ENCODE data around the gene CNTNAP2. TPM values are rescaled to one million over a fixed set of nuclear protein-coding genes. Genes with fewer than 3 reads are reported as not detected.
"Not testable (repeated sequence)": the region's sequence is repeated elsewhere in the genome, so short reads cannot be mapped to it uniquely, and the experiment has no call there.

Gene CNTNAP2
- total RNA-seq, 4 donors from 2014 or later, result 0.42 TPM; not detected in 3

DNA sequence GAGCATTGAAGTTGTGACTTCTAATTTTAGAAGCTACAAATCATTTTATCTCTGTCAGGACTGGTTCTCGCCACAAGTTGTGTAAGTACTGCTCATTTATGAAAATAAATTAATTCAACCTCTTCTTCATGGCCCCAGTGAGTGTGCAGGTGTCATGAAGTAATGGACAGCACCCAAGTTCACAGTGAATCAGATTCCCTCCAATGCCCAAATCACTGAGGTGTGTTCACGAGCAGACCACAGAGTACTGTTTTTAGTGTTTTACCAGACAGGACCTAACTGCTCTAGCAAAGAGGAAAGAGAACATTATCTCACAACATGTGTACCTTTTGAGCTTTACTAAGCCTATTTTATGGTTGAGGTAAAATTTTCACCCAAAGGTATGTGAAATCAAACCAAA, 980.0 kb downstream of the CNTNAP2 start:
- Histone ChIP-seq H3K4me3 (no peak overlapping the region), H3K27ac (no peak overlapping the region), H3K9me3 (peaks cover 0 to 5% (median 0%) of the 10 kb centered on the region in 4 donors), H3K36me3 (no peaks in the 10 kb centered on the region), H3K4me1 (no peaks in the 10 kb centered on the region), H3K27me3 (no peaks in the 10 kb centered on the region)
- WGBS, 2 donors, result 75 to 91% methylated on average over 2 of the region's 2 CpGs
- no peak for DNase-seq (ENCODE audit: low spot score in 2 of 2)
- no peak for TF ChIP-seq EP300 (IDR thresholded peaks at IDR 0.05)
- TF ChIP-seq, protein P1, sequence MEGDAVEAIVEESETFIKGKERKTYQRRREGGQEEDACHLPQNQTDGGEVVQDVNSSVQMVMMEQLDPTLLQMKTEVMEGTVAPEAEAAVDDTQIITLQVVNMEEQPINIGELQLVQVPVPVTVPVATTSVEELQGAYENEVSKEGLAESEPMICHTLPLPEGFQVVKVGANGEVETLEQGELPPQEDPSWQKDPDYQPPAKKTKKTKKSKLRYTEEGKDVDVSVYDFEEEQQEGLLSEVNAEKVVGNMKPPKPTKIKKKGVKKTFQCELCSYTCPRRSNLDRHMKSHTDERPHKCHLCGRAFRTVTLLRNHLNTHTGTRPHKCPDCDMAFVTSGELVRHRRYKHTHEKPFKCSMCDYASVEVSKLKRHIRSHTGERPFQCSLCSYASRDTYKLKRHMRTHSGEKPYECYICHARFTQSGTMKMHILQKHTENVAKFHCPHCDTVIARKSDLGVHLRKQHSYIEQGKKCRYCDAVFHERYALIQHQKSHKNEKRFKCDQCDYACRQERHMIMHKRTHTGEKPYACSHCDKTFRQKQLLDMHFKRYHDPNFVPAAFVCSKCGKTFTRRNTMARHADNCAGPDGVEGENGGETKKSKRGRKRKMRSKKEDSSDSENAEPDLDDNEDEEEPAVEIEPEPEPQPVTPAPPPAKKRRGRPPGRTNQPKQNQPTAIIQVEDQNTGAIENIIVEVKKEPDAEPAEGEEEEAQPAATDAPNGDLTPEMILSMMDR (IDR thresholded peaks at IDR 0.05), result no peak
- no peak for TF ChIP-seq POLR2A (IDR thresholded peaks at IDR 0.05)

DNA sequence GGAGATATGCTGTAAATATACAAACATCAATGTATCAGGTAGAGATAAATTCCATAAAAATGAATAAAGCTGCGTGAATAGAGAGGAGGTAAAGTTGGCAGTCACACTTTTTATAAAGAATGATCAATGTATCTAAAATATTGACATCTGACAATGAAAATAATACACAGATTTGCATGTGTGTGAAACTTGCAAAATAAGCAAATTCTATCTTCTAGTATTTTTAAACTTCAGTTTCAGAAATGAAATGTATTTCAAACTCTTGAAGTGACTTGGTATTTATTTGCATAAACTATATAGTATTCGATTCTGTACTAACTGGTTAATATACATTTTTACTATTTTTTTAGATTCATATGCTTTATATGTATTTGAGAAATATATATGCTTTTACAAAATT, 986.6 kb downstream of the CNTNAP2 start:
- H3K9me3 ChIP-seq, result peaks cover 0 to 5% (median 0%) of the 10 kb centered on the region in 4 donors
- H3K36me3 ChIP-seq, result no peaks in the 10 kb centered on the region
- no peak overlapping the region for H3K27ac ChIP-seq
- DNase-seq (ENCODE audit: low spot score in 2 of 2), result no peak
- no peaks in the 10 kb centered on the region for H3K27me3 ChIP-seq
- no peaks in the 10 kb centered on the region for H3K4me1 ChIP-seq
- 71 to 75% methylated on average over 2 of the region's 2 CpGs for WGBS, 2 donors
- TF ChIP-seq EP300 (IDR thresholded peaks at IDR 0.05) (no peak), POLR2A (IDR thresholded peaks at IDR 0.05) (no peak)
- TF ChIP-seq, protein P1 (IDR thresholded peaks at IDR 0.05), result no peak
- no peak overlapping the region for H3K4me3 ChIP-seq

DNA sequence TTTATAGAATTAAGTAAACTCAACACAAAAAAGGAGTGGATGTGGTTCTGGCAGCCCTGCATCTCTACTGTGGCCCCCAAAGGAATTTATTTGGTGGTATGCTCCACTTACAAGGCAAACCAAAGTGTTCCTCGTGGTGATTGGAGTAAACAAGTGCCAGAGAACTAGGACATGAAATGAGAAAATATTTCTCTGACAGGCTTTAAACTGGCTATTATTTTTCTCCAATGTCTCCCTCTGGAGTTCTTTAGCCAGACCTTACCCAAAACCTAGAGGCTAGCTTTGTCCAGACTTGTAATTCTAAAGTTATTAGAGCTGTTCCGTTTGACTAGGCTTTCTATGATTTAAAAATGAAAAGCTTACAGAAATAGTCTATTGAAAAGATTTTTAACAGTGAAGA, 990.1 kb downstream of the CNTNAP2 start:
- no peak for DNase-seq (ENCODE audit: low spot score in 2 of 2)
- Histone ChIP-seq H3K27me3 (no peaks in the 10 kb centered on the region), H3K4me3 (no peak overlapping the region), H3K36me3 (no peaks in the 10 kb centered on the region), H3K4me1 (no peaks in the 10 kb centered on the region), H3K27ac (no peak overlapping the region), H3K9me3 (peaks cover 0 to 8% (median 0%) of the 10 kb centered on the region in 4 donors)
- 23 to 28% methylated on average over 2 of the region's 2 CpGs for WGBS, 2 donors
- TF ChIP-seq, protein P1 (IDR thresholded peaks at IDR 0.05), result no peak

DNA sequence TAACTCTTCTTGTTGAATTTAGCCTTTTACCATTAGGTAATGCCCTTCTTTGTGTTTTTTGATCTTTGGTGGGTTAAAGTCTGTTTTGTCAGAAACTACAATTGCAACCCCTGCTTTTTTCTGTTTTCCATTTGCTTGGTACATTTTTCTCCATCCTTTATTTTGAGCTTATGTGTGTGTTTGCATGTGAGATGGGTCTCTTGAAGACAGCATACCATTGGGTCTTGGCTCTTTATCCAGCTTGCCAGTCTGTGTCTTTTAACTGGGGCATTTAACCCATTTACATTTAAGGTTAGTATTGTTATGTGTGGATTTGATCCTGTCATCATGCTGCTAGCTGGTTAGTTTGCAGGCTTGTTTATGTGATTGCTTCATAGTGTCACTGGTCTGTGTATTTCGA, 997.9 kb downstream of the CNTNAP2 start:
- not testable (repeated sequence) for DNase-seq (ENCODE audit: low spot score in 2 of 2); H3K27me3 ChIP-seq; H3K27ac ChIP-seq; H3K4me1 ChIP-seq; H3K36me3 ChIP-seq; H3K4me3 ChIP-seq
- WGBS, 2 donors, result 84 to 97% methylated on average over 1 of the region's 1 CpG
- peaks cover 0 to 55% (median 2%) of the 10 kb centered on the region in 4 donors for H3K9me3 ChIP-seq

DNA sequence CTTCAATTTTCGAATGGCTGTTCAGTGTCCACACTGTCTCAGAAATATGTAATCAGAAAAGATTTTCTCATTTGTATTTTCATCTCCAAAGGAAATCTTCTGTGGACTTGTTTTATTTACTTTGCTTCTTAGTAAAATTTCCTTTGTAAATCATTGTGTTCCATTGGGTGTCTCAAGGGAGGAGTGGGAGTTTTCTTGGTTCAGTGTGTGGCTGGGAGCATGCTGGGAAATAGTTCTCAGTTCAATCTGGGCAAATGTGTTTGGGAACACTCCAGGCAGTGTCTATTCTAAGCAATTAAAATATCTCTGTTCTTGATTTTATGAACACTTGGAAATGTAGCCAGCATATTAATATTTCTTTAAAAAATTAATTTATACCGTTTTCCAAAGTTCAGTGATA, 1019.8 kb downstream of the CNTNAP2 start:
- TF ChIP-seq, protein P1 (IDR thresholded peaks at IDR 0.05), result no peak
- no peak for TF ChIP-seq POLR2A (IDR thresholded peaks at IDR 0.05)
- no peak for TF ChIP-seq EP300 (IDR thresholded peaks at IDR 0.05)
- H3K27ac ChIP-seq, result no peak overlapping the region
- no peak overlapping the region for H3K4me3 ChIP-seq
- 40 to 42% methylated on average over 2 of the region's 2 CpGs for WGBS, 2 donors
- no peaks in the 10 kb centered on the region for H3K9me3 ChIP-seq
- no peaks in the 10 kb centered on the region for H3K36me3 ChIP-seq
- DNase-seq (ENCODE audit: low spot score in 2 of 2), result peak in 1 of 2 donors; percentile 8
- no peaks in the 10 kb centered on the region for H3K27me3 ChIP-seq
- H3K4me1 ChIP-seq, result peaks cover 0 to 5% (median 0%) of the 10 kb centered on the region in 4 donors

DNA sequence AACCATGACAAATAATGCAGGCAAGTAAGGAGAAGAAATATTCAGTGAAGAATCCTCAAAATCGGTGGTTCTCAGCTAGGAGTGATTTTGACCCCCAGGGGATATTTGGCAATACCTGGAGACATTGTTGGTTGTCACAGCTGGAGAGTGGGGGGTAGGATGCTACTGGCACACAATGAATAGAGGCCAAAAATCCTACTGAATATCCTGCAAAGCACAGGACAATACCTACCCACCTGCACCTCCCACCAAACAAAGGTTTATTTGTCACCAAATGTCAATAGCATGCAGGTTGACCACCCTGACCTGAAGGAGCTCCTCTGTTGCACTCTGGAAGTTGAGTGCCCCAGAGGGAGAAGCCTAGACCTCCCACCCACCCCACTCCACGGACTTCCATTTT, 1028.6 kb downstream of the CNTNAP2 start:
- 40 to 54% methylated on average over 2 of the region's 2 CpGs for WGBS, 2 donors
- H3K27me3 ChIP-seq, result no peaks in the 10 kb centered on the region

More for the DNA sequence above, 1028.6 kb downstream of the CNTNAP2 start:
- DNase-seq (ENCODE audit: low spot score in 2 of 2), result no peak
- Histone ChIP-seq H3K4me1 (no peaks in the 10 kb centered on the region), H3K36me3 (no peaks in the 10 kb centered on the region), H3K27ac (no peak overlapping the region), H3K9me3 (no peaks in the 10 kb centered on the region), H3K4me3 (no peak overlapping the region)
- TF ChIP-seq, protein P1 (IDR thresholded peaks at IDR 0.05), result no peak
- TF ChIP-seq EP300 (IDR thresholded peaks at IDR 0.05), result no peak
- TF ChIP-seq POLR2A (IDR thresholded peaks at IDR 0.05), result no peak

Data from tibial nerve (tissue), 4 donors.